IPS-NIHi7 (cell line): ENCODE data around the gene DCAF7.

Source experiments
- DNase-seq: peaks from one replicate; pipeline ENCODE4 v3.0.0; 2012; ENCODE audit warnings: mixed read lengths; ENCODE audit errors: extremely low spot score

DCAF7 gene

DNA sequence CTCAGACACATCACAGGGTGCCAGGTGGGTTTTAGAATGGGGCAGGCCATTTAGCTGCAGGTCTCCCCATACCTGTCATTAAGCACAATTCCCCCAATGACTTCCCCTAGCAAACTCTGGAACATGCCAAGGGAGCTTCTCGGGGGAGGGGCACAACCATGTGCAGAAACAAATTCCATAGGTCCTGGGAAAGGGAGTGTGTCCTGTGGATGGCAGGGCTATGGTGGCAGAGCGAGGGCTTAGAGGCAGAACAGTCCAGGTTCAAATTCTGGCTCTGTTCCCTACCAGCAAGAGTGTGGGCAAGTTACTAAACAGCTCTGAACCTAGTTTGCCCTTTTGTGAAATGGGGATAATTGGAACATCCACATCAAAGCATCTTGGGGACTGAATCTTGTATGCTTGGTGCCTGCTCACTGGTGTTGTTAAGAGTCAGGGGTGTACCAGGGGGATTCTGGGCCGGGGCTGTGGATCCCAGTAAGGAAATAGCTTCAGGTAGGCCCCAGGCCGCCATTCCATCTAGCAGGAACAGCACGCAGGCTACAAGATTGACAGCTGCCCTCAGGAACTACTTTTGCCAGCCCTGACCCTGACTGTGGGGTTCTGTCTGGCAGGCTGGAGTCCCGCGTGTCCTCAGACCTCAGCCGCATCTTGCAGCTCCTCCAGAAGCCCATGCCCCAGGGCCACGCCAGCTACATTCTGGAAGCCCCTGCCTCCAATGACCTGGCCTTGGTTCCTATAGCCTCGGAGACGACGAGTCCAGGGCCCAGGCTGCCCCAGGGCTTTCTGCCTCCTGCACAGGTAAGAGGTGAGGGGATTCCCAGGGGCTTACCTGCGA is 5.6 kb upstream of the DCAF7 start:
- peak; percentile 6 for DNase-seq

DNA sequence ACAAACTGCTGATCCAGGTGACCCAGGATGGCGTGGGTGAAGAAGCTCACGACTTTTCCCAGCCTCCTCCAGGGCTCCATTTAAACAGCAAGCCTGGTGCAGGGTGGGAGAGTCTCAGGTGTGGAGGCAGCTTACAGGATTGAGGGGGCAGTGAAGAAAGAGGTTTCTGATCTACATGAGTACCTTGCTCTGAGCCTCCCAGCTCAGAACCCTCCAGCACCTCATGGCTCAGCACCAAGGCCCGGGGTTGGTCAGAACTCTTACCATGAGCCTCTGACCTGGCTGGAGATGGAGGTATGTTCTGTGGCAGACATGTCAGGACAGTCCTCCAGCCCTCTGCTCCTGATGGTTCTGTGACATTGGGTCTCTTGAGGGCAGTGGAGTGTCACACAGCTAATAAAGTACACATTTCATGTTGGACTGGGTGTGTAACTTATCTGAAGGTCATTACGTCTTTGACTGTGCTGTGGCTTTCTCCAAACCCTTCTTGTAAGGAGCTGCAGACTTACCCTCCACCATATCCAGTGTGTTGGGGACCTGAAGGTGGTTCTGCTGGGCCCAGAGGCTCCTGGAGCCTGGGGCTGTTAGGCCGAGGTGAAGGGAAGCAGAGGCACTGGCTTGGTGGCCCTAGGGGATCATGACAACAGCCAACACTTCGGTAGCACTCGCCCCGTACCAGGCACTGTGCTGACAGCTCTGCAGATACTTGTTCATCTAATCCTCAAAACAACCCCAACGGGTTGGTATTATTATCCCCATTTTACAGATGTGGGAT is 3.8 kb upstream of the DCAF7 start:
- no peak for DNase-seq

DNA sequence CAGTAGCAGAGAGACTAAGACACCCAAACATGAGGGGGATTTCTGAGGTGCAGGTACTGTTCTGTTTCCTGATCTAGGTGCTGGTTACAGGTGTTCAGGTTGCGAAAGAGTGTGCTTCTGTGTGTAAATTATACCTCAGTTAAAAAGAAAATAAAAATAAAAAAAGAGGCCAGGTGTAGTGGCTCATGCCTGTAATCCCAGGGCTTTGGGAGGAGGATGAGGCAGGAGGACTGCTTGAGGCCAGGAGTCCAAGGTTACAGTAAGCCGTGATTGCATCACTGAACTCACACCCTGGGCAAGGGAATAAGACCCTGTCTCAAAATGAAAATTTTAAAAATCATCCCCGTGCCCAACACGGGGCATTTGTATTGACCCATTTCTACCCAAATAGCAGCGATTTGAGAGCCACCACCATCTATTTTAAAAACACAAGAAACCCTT is 3.2 kb upstream of the DCAF7 start:
- no peak for DNase-seq

DNA sequence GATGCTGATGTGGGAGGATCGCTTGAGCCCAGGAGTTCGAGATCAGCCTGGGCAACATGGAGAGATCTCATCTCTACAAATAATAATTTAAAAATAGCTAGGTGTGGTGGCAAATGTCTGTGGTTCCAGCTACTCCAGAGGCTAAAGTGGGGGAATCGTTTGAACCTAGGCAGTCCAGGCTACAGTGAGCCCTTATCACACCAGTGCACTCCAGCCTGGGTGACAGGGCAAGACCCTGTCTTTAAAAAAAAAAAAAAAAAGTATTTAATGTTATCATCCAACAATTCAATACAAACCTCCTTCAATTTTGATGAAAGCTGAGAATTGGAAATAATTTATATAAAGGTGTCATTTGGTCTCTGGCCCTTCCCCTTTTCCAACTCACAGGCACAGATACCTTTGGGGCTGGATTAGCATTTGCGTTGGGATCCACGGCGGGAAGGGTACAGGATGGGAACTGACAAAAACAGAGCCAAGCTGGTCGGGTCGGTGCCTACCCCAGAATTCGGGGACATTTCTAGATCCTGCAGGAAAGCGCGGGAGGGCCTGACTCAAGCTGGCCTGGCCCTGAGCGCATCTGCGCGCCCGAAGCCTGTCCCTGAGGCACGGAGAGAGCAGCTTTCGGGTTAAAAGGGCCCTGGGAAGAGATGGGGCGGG is 860 bp upstream of the DCAF7 start:
- peak; percentile 56 for DNase-seq

DNA sequence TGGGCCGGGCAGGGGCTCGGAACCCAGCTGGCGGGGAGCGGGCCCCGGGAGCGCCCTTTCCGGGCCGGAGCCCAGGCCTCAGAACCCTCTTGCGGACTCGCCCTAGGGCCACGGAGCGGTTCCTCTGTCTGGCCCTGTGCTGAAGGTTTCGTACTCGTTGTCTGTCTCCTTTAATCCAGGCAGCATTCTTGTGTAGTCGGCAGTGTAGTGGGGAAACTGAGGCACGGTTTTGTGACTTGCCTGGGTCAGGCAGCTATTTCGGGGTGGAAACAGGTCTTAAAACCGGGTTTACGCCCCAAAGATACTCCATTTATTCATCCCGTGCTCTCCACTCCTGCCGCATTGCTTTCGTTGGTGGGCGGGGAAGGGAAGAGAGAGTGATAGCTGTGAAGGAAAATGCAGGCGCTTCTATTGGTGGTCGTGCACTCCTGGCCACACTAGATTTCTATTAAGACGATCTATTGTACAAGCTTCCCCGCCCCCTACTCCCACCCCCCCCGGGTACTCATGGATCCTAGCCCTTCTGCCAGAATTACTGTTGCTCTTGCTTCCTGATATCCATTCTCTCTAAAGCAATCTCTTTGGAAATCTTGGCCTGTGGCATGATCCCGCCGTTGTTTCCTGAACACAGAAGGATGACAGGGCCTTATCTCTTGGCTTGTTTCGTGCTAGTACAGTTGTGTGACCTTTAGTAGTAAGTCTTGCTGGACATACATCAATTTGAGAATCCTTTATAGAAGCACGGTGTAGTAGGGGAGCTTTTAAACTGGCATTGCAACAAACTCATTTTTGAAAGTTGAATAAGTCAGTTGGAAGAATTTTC is 751 bp downstream of the DCAF7 start:
- no peak for DNase-seq

DNA sequence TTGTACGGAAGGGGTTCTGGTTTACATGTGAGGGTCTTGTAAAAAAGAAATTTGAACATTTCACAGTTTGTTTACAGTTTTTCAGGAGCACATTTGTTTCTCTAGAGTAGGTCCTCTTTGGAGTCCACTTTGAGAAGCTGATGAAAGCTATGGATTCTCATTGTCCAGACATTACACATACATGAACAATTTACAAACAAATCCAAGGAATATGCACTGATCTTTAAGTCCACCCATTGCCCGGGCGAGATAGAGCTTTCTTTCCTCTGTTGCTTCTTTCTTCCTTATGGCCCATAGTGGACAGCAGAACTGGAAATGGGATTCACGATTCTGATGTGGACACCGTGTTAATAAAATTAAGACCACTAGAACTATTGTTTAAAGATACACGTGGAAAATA is 1.9 kb downstream of the DCAF7 start:
- no peak for DNase-seq

DNA sequence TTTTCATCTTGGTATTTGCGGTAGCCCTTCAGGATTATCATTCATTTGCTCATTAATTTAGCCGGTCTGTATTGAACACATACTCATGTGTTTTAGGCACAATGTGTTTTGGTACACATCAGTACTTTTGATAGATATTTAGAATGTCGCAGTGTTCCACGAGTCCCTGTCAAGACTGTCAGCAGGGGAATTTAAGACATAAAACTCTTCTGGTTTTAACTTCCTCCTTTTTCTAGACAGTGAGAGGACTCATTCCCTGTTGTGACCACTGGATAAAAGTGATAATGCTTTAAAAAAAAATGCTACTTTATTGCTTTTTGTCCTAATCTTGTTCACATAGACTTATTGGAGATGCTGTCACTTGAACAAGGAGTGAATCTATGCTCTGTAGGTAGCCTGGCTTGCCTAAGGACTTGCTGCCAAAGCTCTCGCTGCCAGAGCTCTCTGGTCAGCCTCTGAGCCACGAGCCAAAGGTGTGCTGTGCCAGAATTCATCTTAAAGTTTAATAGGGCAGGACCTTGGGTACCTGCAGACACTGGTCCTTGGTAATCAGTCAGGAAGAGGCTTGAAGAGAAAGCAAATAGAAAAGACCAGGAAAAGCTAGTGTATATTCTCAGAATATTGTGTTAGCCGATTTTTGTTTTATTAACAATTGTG is 5.4 kb downstream of the DCAF7 start:
- DNase-seq: no peak

DNA sequence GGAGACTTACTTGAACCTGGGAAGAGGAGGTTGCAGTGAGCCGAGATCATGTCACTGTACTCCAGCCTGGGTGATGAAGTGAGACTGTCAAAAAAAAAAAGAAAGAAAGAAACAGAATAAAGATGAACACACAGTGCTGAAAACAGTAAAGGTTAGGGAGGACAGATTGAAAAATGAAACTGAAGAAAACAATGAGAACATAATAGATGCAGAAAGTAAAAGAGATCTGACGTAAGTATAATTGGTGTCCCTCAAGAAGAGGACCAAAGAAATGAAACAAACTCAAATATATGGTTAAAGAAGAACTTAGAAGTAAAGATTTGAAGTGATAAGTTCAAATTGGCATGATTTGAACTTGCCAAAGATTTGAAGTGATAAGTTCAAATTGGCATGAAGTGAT is 7.1 kb downstream of the DCAF7 start:
- DNase-seq: no peak

DNA sequence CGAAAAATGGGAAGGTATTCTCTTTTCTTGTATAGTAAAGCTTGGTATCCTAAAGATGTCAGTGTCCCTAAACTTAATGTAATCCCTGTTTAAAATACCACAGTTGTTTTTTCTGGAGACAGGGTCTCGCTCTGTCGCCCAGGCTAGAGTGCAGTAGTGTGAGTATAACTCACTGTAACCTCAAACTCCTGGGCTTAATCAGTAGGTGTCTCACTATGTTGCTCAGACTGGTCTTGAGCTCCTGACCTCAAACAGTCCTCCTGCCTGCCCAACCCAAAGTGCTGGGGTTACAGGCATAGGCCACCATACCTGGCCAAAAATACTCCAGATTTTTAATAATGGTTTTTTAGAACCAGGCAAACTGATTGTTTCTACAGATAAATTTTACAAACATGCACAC is 8.2 kb downstream of the DCAF7 start:
- DNase-seq: no peak

DNA sequence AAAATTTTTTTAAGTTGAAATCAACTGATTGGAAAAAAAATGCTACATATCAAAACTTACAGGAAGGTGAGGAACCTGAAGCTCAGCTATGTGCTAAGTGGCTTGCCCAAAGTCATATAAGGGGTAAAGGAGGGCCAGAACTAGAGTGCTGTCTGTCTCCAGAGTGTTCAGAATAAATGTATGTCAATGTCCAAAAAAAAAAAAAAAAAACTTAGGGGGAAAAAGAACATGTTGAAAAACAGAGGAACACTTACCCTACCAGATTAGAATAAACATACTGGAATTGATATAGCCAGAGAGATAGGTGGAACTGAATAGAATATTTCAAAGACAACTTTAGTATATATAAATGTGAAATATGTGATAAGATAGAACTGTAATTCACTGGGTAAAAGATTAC is 11.5 kb downstream of the DCAF7 start:
- DNase-seq: no peak

DNA sequence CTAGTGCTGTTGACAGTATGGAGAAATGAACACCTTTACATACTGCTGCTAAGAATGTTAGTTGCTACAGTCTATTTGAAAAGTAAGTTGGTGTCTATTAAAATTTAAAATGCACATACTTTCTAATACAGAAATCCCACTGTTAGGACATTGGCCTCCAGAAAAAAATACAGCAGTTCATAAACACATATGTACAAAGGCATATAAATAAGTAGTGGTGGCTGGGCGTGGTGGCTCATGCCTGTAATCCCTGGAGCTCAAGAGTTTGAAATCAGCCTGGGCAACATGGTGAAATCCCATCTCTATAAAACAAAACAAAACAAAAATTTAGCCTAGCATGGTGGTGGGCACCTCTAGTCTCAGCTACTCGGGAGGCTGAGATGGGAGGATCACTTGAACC is 13.1 kb downstream of the DCAF7 start:
- no peak for DNase-seq

DNA sequence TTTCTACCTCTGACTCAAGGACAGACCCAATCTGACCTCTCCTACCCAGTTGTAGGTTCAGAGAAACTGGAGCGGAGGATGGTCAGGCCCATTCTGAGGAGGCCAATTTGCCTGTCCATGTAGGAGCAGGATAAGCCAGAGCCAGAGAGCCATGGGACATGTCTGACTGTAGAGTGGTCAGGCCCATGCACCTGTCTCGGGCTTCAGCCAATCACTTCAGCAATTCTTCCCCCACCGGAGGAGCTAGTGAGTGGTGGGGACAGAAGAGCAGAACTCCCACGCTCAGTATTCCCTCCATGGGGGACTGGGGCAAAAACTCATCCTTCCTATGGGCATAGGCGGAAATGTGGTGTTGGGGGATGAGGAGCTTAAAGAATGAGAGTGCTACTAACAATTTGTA is 14.3 kb downstream of the DCAF7 start:
- no peak for DNase-seq

DNA sequence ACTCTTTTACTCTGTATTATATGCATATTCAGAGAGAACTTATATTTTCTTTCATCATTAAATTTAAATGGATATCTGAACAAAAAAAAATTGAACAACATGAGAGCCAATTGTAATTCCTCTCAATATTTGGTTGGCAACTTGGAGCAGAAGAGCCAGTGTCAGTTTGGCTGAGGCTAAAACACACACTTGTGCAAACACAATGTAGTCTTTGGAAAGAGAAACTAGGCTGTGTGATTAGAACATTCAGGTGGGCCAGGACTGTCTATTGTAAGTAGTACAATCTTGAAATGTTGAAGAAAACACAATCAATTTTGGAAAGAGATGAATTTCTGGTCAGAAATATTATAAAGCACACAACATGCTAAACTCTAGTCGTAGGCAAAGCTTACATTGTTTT is 17.0 kb downstream of the DCAF7 start:
- DNase-seq: no peak

DNA sequence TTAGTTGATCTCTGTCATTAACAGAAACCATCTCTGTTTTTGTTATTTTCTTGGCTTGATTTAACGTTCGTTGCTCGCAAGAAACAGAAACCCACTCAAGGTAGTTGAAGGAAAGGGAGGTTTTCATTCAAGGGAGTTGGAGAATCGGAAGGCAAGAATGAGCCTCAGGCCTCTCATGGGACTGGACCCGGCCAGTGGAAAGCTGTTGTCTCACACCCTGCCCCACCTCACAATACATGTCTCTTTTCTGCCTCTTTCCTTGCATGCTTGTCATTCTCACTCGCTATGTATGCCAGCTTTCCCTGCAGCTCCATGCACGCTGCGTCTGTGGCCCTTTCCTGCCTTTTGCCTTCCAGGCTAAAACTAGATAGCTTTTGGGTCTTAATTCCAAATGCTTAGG is 18.3 kb downstream of the DCAF7 start:
- no peak for DNase-seq

DNA sequence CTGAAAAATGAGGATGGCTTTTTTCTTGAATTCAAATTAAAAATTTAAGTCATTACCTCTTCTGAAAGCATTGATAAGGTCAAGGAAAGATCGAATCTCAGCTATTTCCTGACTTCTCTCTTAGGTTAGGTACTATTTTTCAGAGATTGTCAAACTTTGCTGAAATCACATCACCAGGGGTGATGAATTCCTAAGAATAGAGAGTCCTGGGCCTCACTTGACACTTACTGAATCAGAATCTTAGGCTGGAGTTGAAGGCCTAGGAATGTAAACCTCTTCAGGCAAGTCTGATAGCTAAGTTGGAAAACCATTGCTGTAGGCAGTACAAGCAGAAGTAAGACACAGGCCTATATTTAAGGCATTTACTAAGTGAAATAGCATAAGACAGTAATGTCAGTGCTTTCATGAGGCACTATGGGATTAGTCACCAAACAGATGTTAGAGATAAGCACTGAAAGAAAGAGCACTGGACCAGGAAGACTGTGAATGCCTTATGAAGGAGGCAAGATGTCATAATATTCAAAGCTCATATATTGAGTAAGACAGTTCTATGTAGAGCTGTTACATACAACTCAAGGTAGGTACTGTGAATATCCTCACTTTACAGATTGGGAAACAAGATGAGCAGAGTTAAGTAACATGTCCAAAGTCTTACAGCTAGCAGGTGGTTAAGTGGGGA is 21.5 kb downstream of the DCAF7 start:
- DNase-seq: no peak

DNA sequence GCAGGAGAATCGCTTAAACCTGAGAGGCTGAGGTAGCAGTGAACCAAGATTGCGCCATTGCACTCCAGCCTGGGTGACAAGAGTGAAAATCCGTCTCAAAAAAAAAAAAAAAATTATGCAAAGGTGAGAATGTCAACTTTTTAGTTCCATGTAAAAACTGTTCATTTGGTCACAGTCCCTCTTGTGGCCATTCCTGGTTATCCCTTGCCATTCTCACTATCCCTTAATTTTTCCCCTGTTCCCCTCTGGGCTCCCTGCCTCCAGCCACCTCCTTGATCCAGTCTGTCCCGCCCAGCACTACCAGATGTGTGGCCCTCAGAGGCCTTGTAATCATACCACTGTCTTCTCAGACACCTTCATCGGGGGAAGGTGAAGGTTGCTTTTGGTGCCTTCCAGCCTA is 23.4 kb downstream of the DCAF7 start:
- DNase-seq: peak; percentile 56

DNA sequence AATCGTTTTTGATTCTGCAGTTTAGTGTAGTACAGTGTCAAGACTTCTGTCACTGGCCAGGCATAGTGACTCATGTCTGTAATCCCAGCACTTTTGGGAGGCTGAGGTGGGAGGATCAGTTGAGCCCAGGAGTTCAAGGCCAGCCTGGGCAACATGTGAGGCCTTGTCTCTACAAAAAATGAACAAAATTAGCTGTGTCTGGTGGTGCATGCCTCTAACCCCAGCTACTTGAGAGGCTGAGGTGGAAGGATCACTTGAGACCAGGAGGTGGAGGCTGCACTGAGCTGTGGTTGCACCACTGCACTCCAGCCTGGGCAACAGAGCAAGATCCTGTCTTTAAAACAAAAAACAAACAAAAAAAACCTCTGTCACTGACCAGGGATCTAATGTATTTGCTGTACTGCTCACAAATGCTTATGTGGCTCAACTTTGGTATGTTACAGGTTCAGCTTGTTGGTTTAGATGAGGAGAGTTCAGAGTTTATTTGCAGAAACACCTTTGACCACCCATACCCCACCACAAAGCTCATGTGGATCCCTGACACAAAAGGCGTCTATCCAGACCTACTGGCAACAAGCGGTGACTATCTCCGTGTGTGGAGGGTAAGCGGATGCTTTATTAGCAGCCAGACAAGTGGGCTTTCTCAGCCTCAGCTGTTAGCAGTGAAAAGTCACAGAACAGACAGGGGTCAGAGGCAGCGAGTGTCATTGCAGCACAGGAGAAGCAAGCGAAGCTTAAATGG is 27.9 kb downstream of the DCAF7 start:
- no peak for DNase-seq

DNA sequence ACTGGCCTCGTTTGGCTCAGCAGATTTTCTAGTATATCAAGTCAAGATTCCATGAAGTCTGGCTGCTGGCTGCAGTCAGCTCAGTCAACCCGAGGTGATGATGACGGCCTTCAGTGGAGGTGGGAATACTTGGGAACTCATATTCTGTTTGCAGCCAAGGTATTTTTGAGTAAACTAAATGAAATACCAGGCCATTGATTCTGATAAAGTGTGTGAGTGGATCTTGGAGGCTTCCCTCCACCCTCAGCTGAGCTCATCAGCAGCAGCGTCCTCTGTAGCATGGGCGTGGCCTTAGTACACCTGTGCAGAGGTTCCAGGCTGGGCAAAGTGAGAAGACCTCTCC is 28.5 kb downstream of the DCAF7 start:
- DNase-seq: no peak

DNA sequence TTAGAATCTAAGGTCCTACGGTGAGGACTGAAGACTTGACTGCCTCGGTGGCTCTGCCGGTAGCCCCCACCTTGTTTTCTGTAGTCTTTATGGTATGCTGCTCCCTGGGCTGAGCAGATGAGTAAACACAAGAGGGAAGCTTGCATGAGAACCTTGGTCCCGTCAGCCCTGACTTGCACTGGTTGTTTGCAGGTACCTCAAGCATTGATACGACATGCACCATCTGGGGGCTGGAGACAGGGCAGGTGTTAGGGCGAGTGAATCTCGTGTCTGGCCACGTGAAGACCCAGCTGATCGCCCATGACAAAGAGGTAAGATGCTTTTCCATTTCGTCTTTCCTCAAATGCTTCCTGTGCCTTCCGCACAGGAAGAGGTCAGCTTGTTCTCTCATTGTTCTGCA is 29.4 kb downstream of the DCAF7 start:
- no peak for DNase-seq

DNA sequence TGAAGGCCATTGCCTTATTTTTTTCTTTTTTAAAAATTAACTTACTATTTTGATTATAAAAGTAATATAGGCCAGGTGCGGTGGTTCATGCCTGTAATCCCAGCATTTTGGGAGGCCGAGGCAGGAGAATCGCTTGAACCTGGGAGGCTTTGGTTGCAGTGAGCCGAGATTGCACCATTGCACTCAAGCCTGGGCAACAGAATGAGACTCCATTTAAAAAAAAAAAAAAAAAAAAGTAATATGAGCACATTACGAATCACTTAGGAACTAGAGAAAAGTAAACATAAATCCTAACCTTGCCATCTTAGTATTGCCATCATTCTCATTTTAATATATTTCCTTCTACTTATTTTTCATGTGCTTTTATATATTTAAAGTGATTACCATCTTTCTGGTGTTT is 37.5 kb downstream of the DCAF7 start:
- DNase-seq: no peak
